K562 (cell line): Measurements from ENCODE around the gene ASNS. TPM values are rescaled to one million over a fixed set of nuclear protein-coding genes. Genes with fewer than 3 reads are reported as not detected.
"Not testable (repeated sequence)": the region's sequence is repeated elsewhere in the genome, so short reads cannot be mapped to it uniquely, and the experiment has no call there.

Source experiments
- ATAC-seq: fragments of 200-7000 bp; cut with Tn5 transposase; 3 replicates; pipeline ENCODE4 v1.9.1; 2020; ENCODE audit warnings: moderate library complexity
- BruUV-seq: library from RNA; stranded (reverse); fragments of 400-500 nt; replicated peaks from 2 replicates; lab custom pipeline; 2021; lab: Mats Ljungman, UMichigan
- CTCF ChIA-PET: fragments of 300-600 bp; formaldehyde crosslinking; extraction: SDS; loops from one replicate; lab custom pipeline; 2021; ENCODE audit warnings: low intra/inter-chr PET ratio; lab: Yijun Ruan, JAX
- POLR2A ChIA-PET: fragments of 300-600, 350-650 bp; sonication (Branson Sonifier 250); formaldehyde crosslinking; extraction: SDS; loops from one replicate; lab custom pipeline; 2021; ENCODE audit warnings: antibody characterized with exemption, inconsistent platforms; lab: Yijun Ruan, JAX
- DNase-seq, 4 experiments: peaks; one replicate each; pipeline versions ENCODE4 v3.0.0 to v3.0.0-alpha.2; 2011 to 2018; ENCODE audit warnings: low spot score in 3 of 4, mixed read lengths in 3 of 4; ENCODE audit errors: extremely low read depth in 1 of 4
- FAIRE-seq: peaks from 2 replicates; lab custom pipeline; 2011; peaks lifted over from hg19 to GRCh38; lab: Jason Lieb, UNC
- H2AFZ ChIP-seq: 2 replicates; pipeline ENCODE4 v1.6.0; 2011; ENCODE audit warnings: low read depth, low read length, control low read depth, inconsistent platforms
- H3K27ac ChIP-seq: fragments of 200-600 bp; 3 replicates; pipeline ENCODE4 v1.8.0; 2011; ENCODE audit warnings: low read depth, mild to moderate bottlenecking, control low read depth, inconsistent platforms, low read length, moderate library complexity, mixed read lengths; ENCODE audit errors: extremely low read depth
- H3K27me3 ChIP-seq, 2 experiments: fragments of 300-600 bp in 1 of 2; 2 replicates in 1 of 2; 3 replicates in 1 of 2; pipeline versions ENCODE4 v1.6.0 to v1.8.0; 2011; ENCODE audit warnings: inconsistent platforms in 2 of 2, low read length in 2 of 2, mild to moderate bottlenecking in 1 of 2, mixed read lengths in 1 of 2, moderate library complexity in 1 of 2; ENCODE audit not compliant: control insufficient read depth in 2 of 2, insufficient read depth in 2 of 2
- H3K36me3 ChIP-seq: fragments of 300-600 bp; 3 replicates; pipeline ENCODE4 v1.8.0; 2011; ENCODE audit warnings: mild to moderate bottlenecking, low read length, inconsistent platforms; ENCODE audit not compliant: control insufficient read depth, insufficient read depth
- H3K4me1 ChIP-seq, 2 experiments: fragments of 200-600 bp in 1 of 2; replicated peaks in 1 of 2; 2 replicates in 1 of 2; 3 replicates in 1 of 2; pipeline versions ENCODE4 v1.5.1 to v1.8.0; 2011; ENCODE audit warnings: inconsistent platforms in 2 of 2, low read length in 2 of 2, mild to moderate bottlenecking in 1 of 2, mixed read lengths in 1 of 2, moderate library complexity in 1 of 2; ENCODE audit not compliant: control insufficient read depth in 2 of 2, insufficient read depth in 2 of 2
- H3K4me2 ChIP-seq: 2 replicates; pipeline ENCODE4 v1.6.1; 2011; ENCODE audit warnings: low read length, control low read depth, inconsistent platforms, mixed read lengths; ENCODE audit not compliant: insufficient read depth
- H3K4me3 ChIP-seq: fragments of 200-600 bp; sonication (generic), shearing (Covaris generic); 2 replicates; pipeline ENCODE4 v1.5.1; 2016; ENCODE audit warnings: control low read depth, inconsistent platforms
- H3K79me2 ChIP-seq: fragments of 200-600 bp; 3 replicates; pipeline ENCODE4 v1.8.0; 2011; ENCODE audit warnings: low read length, inconsistent platforms; ENCODE audit not compliant: control insufficient read depth, insufficient read depth
- H3K9ac ChIP-seq, 2 experiments: 2 replicates each; pipeline versions ENCODE4 v1.6.0 to v1.6.1; 2011; ENCODE audit warnings: low read depth in 2 of 2, low read length in 2 of 2, control low read depth in 1 of 2, inconsistent platforms in 1 of 2, mild to moderate bottlenecking in 1 of 2, mixed read lengths in 1 of 2; ENCODE audit not compliant: insufficient read depth in 1 of 2
- H3K9me1 ChIP-seq: one replicate; pipeline ENCODE4 v1.6.0; 2011; ENCODE audit warnings: inconsistent platforms, mild to moderate bottlenecking, low read length, moderate library complexity; ENCODE audit not compliant: control insufficient read depth, insufficient read depth
- H3K9me3 ChIP-seq: replicated peaks from 2 replicates; pipeline ENCODE4 v1.5.1; 2011; ENCODE audit warnings: low read depth, low read length, inconsistent platforms; ENCODE audit not compliant: control insufficient read depth, insufficient read depth
- H4K20me1 ChIP-seq: replicated peaks from 2 replicates; pipeline ENCODE4 v1.6.1; 2011; ENCODE audit warnings: low read length, inconsistent platforms, mixed read lengths; ENCODE audit not compliant: control insufficient read depth, insufficient read depth
- POLR2B ChIP-seq: fragments of 450-650 bp; IDR thresholded peaks from 2 replicates; pipeline ENCODE4 v1.6.1; 2018; ENCODE audit warnings: low read depth; ENCODE audit not compliant: partially characterized antibody
- SUPT5H ChIP-seq: fragments of 450-650 bp; IDR thresholded peaks from 2 replicates; pipeline ENCODE4 v1.6.1; 2016
- THRAP3 ChIP-seq: fragments of 450-650 bp; IDR thresholded peaks from 2 replicates; pipeline ENCODE4 v1.6.1; 2016; ENCODE audit warnings: mild to moderate bottlenecking, inconsistent platforms, borderline replicate concordance
- ZNF146 ChIP-seq: IDR thresholded peaks from one replicate; pipeline ENCODE4 v1.6.1; 2018; ENCODE audit warnings: missing compliant biosample characterization; ENCODE audit not compliant: unreplicated experiment
- WGBS: fragments of 100-300 bp; shearing (Covaris generic); methylation state at CpG from one replicate; pipeline ENCODE4 v1.1.6; 2016; ENCODE audit warnings: low coverage, mixed read lengths; ENCODE audit not compliant: insufficient coverage; ENCODE audit errors: missing lambda C conversion rate; 5-methylcytosine and 5-hydroxymethylcytosine counted together
- in situ Hi-C: fragments of 300-500 bp; cut with MboI; formaldehyde crosslinking; loops from 4 replicates; pipeline ENCODE4 v1.15.0; 2018; ENCODE audit warnings: inconsistent platforms, mixed read lengths
- intact Hi-C: fragments of 100-400 bp; cut with micrococcal nuclease; formaldehyde crosslinking; loops from 2 replicates; pipeline ENCODE4 v1.14.2; 2022
- polyA plus RNA-seq, 8 experiments: library from polyadenylated mRNA; depleted of rRNA in 4 of 8; stranded (reverse) in 5 of 8; unstranded in 3 of 8; fragments of >200 nt; fragmentation: Nextera tagmentation in 2 of 8; fragmentation: Illumina TruSeq in 1 of 8; extraction: Ambion mirVana in 2 of 8; extraction: Trizol in 1 of 8; gene quantifications; 2 replicates each; pipeline versions ENCODE4 v1.2.1 to v1.2.3, GENCODE V29; 2011 to 2014; ENCODE audit warnings: inconsistent platforms in 1 of 8, missing spikeins in 1 of 8
- total RNA-seq, 7 experiments: library from RNA; depleted of rRNA in 6 of 7; stranded (reverse); fragments of >200 nt in 6 of 7; fragmentation: Illumina TruSeq in 2 of 7; extraction: Trizol in 2 of 7; gene quantifications; 2 replicates each; pipeline versions ENCODE4 v1.2.1 to v1.2.3, GENCODE V29; 2011 to 2021; ENCODE audit warnings: low replicate concordance in 1 of 7
- TF ChIP-seq, protein P1 (sequence below), 2 experiments: fragments of 450-650 bp; IDR thresholded peaks; 2 replicates each; pipeline ENCODE4 v1.6.1; 2018; ENCODE audit warnings: mild to moderate bottlenecking in 2 of 2, low read depth in 1 of 2; ENCODE audit not compliant: partially characterized antibody in 2 of 2

Gene ASNS
- total and polyA plus RNA-seq, 9 of the 15 experiments (the other 6 are each of a cell fraction or from before 2014, with no cell fraction given) = 42.1 to 354 (median 215) TPM

- CTCF ChIA-PET, H3K4me1 ChIP-seq, in situ Hi-C loops, BruUV-seq, H3K9ac ChIP-seq, H3K4me2 ChIP-seq, H3K79me2 ChIP-seq, H3K9me3 ChIP-seq, H3K27me3 ChIP-seq, intact Hi-C loops, H4K20me1 ChIP-seq, H3K4me3 ChIP-seq, H2AFZ ChIP-seq, DNase-seq, H3K9me1 ChIP-seq, ATAC-seq, FAIRE-seq, H3K27ac ChIP-seq: not testable (repeated sequence)
- peaks cover 37% of the 10 kb centered on the region for H3K36me3 ChIP-seq
- POLR2A ChIA-PET = interaction anchor here (1.3 kb wide), 1 partner anchor 10 kb away, joined by 3 read pairs; no protein-coding TSS in a partner anchor
- TF ChIP-seq, protein P1, sequence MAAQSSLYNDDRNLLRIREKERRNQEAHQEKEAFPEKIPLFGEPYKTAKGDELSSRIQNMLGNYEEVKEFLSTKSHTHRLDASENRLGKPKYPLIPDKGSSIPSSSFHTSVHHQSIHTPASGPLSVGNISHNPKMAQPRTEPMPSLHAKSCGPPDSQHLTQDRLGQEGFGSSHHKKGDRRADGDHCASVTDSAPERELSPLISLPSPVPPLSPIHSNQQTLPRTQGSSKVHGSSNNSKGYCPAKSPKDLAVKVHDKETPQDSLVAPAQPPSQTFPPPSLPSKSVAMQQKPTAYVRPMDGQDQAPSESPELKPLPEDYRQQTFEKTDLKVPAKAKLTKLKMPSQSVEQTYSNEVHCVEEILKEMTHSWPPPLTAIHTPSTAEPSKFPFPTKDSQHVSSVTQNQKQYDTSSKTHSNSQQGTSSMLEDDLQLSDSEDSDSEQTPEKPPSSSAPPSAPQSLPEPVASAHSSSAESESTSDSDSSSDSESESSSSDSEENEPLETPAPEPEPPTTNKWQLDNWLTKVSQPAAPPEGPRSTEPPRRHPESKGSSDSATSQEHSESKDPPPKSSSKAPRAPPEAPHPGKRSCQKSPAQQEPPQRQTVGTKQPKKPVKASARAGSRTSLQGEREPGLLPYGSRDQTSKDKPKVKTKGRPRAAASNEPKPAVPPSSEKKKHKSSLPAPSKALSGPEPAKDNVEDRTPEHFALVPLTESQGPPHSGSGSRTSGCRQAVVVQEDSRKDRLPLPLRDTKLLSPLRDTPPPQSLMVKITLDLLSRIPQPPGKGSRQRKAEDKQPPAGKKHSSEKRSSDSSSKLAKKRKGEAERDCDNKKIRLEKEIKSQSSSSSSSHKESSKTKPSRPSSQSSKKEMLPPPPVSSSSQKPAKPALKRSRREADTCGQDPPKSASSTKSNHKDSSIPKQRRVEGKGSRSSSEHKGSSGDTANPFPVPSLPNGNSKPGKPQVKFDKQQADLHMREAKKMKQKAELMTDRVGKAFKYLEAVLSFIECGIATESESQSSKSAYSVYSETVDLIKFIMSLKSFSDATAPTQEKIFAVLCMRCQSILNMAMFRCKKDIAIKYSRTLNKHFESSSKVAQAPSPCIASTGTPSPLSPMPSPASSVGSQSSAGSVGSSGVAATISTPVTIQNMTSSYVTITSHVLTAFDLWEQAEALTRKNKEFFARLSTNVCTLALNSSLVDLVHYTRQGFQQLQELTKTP (IDR thresholded peaks at IDR 0.05; ENCODE audit: low read depth in 1 of 2, partially characterized antibody in 2 of 2) = peak in 1 of 2 experiments; percentile 60
- TF ChIP-seq THRAP3 (0 out of 2 replicates have a peak, but pooled peaks have one; percentile 42), SUPT5H (peak; percentile 34), POLR2B (peak; percentile 41), ZNF146 (CRISPR knock-in tag) (peak; percentile 64)
- WGBS = 23% methylated on average over 2 of the region's 4 CpGs
Measured at GRCh38 chr7:97850262-97851031, 21.8 kb downstream of the ASNS start.
